ENCODE measurements around the gene CHRM3. TPM values are rescaled to one million over a fixed set of nuclear protein-coding genes. Genes with fewer than 3 reads are reported as not detected.
A peak's percentile ranks its signal among the peaks of the same experiment; 100 is the strongest.
"Not testable (repeated sequence)": the region's sequence is repeated elsewhere in the genome, so short reads cannot be mapped to it uniquely, and the experiment has no call there.

The CHRM3 gene
- 1.3 and 1.8 TPM in 2 replicates for total RNA-seq (2014; rRNA removed; shearing (Covaris generic))
- 0.77 and 2.0 TPM in 2 replicates for polyA plus RNA-seq (2015; cell fraction: cytosol; rRNA removed)
- 0.49 and 2.1 TPM in 2 replicates for polyA plus RNA-seq (2015; cell fraction: nucleus; rRNA removed)

DNA sequence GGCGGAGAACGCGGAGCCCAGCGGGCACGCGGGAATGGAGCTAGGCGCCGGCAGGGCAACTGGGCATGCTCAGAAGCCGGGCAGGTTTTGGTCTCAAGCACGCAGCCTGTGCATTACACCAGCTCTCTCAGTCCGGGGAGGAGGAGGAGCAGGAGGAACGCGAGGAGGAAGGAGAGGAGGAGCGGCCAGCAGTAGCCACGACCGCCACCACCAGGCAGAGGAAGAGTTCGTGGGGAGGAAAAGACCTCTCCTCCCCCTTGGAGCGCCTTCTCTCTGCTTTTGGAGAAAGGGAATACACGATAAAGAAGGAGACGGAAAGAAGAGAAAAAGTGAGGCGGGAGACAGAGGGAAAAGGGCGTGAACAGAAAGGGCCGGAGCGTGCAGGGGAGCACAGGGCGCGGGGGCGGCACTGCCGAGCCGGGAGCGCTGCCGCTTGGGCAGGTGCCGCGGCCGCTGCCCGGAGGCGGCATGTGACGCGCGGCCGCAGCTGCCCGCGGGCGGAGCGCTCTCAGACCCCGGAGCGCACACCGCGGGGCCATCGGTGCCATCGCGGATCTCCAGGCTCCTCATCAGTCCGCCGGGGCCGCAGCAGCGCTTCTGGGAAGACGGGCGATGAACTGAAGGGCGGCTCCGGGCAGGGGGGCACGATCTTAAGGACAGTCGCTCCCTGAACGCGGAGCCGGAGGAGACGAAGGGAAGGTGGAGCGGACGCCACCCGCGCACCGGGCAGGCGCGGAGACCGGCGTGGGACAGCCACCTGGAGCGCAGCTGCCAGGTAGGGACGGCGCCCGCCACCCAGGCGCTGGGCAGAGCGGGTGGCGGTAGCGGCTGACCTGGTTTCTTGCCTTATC lies at the start of gene CHRM3:
Gene CHRM3 (plus strand): TSS at position 116 of the 851 bp plus-strand sequence. CDS start 520,884 bp downstream, outside the sequence.
- in situ Hi-C loops (cut with HindIII; ENCODE audit: low pct_unique_long_range_greater_than_20kb, low sequenced_read_pairs), result no loop called here
- DNase-seq (ENCODE audit: low read depth, low spot score), result peak; percentile 79

DNA sequence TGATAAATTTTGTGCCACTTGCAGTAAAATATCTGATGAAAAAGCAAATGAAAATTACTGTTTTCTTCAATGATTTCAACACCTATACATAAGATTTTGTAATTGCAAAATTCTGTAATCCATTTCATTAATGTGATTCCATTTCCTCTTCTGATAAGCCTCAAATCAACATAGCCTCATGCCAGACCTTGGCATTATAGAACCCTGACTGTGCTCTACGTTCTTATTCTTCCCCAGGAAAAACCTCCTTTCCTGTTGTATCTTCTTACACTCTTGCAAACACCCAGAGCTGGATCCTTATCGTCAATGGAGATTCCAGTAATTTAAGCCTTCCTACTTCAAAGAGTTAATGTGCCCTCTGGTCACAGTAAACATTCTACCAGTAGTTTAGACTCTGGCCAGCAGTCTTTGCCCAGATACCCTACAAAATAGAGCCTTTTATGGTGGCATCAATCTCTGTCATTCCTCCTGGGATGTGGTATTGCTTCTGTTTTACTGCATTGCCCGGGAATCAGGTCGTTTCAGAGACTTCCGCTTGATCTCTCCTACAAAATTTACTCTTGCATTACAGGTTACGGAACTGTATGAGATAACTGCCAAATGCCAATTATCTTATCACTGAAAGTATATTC lies 48.5 kb upstream of the CHRM3 start:
- in situ Hi-C loops (cut with HindIII; ENCODE audit: low pct_unique_long_range_greater_than_20kb, low sequenced_read_pairs), result no loop called here
- DNase-seq (ENCODE audit: low read depth, low spot score), result no peak

DNA sequence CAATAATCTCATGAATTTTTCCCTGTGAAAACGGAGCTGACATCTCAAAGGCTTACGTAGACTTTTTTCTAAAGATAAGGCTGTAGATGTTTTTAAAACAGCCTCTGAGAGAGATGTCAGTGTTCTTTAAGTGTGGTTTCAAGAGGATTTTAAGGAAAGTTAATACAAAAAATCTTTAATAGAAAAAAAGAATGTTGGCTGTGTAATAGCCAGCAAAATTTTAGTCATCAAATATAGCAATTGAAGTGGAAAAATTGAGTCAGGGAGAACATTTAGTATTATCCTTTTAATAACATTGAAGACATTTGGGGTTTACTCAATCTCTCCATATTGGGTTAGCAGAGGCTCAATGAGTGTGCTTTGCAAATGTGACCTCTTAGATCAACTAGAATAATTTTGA lies 38.6 kb upstream of the CHRM3 start:
- DNase-seq (ENCODE audit: low read depth, low spot score), result no peak
- in situ Hi-C loops (cut with HindIII; ENCODE audit: low pct_unique_long_range_greater_than_20kb, low sequenced_read_pairs), result no loop called here

DNA sequence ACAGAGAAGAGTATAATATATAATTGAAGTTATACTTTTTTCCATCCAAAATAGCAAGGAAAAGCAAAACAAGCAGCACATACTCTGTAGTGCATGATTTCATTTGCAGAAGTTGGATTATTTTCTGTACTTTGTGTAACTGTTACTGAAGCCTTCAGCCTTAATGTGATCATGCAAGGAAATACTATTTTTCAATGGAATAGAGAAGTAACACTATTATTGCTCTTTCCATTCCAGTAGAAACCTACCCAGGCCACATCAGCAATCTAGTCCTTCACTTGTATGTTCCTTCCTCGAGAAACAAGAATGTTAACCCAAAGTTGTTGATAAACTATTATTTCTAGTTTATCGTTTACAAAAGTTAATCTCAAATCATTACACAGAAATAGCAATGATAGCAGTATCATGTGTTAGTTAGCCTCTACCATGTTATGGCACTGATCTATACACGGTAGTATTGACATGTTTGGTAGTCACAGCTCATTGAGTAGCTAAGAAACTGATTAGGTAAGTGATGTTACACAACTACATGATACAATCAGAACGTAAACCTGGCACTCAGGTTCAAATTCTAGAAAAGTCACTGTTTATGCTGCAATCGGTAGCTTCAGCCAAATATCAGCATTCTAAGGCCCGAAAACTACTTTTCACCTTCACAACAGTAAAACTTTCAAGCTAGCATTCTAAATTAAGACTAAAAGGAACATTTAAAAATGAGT lies 37.6 kb upstream of the CHRM3 start:
- no peak for DNase-seq (ENCODE audit: low read depth, low spot score)
- in situ Hi-C loops (cut with HindIII; ENCODE audit: low pct_unique_long_range_greater_than_20kb, low sequenced_read_pairs), result no loop called here

DNA sequence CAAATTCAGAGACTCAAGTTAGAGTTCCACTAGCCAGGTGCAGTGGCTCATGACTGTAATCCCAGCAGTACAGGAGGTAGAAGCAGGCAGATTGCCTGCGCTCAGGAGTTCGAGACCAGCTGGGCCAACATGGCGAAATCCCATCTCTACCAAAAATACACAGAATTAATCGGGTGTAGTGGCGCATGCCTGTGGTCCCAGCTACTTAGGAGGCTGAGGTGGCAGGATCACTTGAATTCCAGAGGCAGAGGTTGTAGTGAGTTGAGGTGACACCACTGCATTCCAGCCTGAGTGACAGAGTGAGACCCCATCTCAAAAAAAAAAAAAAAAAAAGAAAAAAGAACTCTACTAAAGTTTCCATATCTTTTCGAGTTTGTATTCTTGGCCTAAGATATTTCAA lies 36.7 kb upstream of the CHRM3 start:
- DNase-seq (ENCODE audit: low read depth, low spot score), result no peak
- in situ Hi-C loops (cut with HindIII; ENCODE audit: low pct_unique_long_range_greater_than_20kb, low sequenced_read_pairs), result no loop called here

DNA sequence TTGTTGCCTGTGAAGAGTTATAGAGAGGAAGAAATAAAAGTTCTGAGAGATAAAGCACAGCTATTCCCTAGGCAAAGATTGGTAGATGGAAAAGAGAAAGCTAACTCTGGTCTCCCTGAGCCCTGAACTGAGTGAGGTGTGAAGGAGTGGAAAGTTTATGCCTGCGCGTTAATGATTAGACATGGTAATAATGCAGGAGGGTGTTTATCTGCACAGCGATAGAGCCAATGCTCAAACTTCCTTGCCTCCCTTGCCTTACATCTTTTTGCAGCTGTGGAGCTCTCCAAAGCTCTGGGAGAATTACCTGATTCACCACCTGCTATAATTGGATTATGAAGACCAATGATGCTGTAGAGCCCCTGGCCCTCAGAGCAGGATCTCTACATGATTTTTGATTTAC lies 32.8 kb upstream of the CHRM3 start:
- no peak for DNase-seq (ENCODE audit: low read depth, low spot score)
- in situ Hi-C loops (cut with HindIII; ENCODE audit: low pct_unique_long_range_greater_than_20kb, low sequenced_read_pairs), result no loop called here

DNA sequence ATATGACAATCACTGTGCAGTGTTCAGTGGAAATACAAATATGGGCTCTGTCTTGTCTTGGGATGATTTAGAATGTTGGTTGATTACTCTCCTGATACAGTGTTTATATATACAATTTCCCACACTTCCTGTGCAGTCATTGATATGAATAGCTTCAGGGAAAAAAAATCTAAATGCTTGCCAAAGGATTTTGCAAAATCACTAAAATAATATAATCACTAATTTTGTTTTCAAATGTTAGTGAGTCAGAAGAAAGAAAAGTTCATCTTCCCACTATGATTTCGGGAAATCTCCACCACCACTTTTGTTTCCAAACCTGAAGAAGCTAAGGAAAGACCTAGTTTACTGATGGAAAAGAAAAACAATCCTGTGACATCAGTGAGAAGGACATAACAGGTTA lies 32.1 kb upstream of the CHRM3 start:
- in situ Hi-C loops (cut with HindIII; ENCODE audit: low pct_unique_long_range_greater_than_20kb, low sequenced_read_pairs), result no loop called here
- no peak for DNase-seq (ENCODE audit: low read depth, low spot score)

DNA sequence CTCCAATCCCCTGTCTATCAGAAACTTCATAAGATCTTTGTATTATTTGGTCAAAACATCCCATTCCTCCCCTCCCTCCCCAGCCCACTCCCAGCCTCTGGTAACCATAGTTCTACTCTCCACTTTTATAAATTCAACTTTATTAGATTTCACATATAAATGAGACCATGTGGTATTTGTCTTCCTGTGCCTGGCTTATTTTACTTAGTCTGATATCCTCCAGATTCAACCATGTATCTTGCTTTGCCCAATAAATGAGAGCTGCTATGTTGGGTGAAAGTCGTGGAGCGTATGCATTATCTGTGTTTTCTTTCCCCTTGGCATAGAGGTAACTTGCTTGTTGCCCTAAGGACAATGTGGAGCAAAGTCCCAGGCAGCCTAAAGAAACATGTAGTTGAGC lies 28.5 kb upstream of the CHRM3 start:
- in situ Hi-C loops (cut with HindIII; ENCODE audit: low pct_unique_long_range_greater_than_20kb, low sequenced_read_pairs), result no loop called here

DNA sequence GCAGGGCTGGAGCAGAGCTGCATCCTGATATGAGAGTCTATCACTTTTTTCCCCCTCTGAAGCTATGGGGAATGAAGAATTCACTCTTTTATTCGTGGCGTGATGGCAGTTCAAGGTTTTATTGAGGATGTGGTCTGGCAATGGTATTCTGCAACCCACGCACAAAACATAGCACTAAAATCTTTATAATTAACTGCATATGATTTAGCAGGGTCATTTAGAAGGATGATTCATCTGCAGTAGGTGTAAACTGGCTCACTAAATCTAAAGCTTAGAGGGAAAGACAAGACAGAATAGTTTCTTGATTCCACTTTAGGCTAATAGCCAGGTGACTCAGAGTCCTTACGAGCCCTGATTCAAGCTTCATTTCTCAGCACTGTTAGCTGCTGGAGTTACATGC lies 25.0 kb upstream of the CHRM3 start:
- in situ Hi-C loops (cut with HindIII; ENCODE audit: low pct_unique_long_range_greater_than_20kb, low sequenced_read_pairs), result no loop called here
- peak; percentile 40 for DNase-seq (ENCODE audit: low read depth, low spot score)

More for the DNA sequence above, 28.5 kb upstream of the CHRM3 start:
- DNase-seq (ENCODE audit: low read depth, low spot score), result no peak

DNA sequence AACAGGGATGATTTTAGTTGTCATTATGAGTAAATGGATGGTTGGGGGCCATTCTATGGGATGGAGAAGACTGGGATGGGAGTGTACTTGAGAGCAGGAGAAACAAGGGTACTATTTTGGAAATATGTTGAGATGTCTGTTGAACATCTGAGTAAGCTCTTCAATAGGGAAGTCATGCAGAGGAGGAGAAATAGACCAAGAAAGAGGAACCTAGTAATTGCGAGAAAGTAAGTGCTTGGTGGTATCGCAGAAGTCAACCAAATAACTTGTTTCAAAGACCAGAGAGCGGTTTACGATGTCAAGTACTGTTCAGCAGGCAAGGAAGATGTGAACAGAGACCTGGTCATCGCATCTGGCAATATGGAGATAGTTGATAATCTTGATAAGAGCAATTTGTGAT lies 22.4 kb upstream of the CHRM3 start:
- DNase-seq (ENCODE audit: low read depth, low spot score), result no peak
- in situ Hi-C loops (cut with HindIII; ENCODE audit: low pct_unique_long_range_greater_than_20kb, low sequenced_read_pairs), result no loop called here

DNA sequence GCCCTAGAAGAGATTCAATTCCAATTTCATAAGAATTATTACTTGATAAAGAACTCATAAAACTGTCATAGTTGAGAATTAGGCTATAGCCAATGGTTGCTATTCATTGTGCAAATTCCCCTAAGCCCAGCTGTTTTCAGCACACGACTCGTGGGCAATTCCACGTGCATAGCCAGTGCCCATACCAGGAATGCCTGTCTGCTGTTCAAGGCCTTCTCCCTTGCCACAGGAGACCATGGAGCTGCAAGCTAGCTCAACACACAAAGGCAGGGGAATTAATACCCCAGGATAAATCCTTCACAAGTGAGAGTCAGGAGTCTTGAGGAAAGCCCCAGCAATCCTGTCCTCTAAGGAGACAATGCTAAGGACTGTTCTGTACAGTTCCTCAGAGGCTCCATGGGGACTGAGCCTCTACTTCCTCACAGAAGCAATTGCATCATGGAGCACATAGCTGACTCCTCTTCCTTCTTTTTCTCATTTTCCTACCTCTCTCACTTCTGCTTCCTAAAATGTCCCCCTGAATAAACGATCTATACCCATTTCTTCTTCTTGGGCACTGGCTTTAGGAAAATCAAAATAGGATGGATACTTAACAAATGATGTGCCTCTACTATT lies 19.1 kb upstream of the CHRM3 start:
- peak; percentile 9 for DNase-seq (ENCODE audit: low read depth, low spot score)
- in situ Hi-C loops (cut with HindIII; ENCODE audit: low pct_unique_long_range_greater_than_20kb, low sequenced_read_pairs), result no loop called here

DNA sequence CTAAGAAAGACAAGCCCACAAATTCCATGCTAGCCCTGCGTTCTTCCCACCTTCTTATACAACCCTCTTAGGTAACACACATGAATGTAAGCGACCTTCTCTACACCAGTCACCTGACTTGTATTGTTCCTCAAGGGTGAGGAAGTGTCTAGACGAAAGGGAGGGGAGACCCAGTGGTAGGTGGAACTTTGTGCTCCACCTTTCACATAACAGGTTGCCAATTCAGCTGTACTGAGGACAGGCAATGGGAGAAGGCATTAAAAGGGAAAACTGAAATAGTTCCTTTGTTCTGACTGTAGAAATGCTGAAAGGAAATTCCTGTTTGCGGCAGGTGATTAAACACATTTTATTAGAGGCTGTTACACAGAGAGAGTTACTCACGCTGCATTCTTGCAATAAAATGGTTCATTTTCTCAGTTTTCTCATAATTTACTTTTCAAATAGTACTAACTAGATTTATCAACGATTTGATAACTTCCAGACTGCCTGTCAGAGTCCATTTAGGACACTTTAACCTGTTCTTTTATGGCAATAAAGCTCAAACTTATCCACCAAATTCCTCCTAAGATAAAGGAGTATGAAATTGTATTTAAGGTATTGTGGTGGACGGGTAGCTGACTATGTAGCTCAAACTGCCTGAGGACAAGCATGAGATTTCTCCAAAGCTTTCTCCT lies 17.8 kb upstream of the CHRM3 start:
- DNase-seq (ENCODE audit: low read depth, low spot score), result no peak
- in situ Hi-C loops (cut with HindIII; ENCODE audit: low pct_unique_long_range_greater_than_20kb, low sequenced_read_pairs), result no loop called here

DNA sequence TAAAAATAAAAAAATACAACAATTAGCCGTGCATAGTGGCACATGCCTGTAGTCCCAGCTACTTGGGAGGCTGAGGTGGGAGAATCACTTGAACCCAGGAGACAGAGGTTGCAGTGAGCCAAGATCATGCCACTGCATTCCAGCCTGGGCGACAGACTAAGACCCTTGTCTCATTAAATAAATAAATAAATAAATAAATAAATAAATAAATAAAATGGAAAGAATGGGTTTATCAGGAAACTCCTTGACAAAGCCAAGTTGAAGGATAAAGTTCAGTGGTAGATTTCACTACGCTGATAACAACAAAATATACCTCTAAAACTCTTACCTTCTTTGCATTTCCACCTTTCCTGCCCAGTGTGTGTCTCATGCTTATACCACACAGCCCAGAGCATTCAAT lies 15.5 kb upstream of the CHRM3 start:
- DNase-seq (ENCODE audit: low read depth, low spot score); in situ Hi-C loops (cut with HindIII; ENCODE audit: low pct_unique_long_range_greater_than_20kb, low sequenced_read_pairs): not testable (repeated sequence)

DNA sequence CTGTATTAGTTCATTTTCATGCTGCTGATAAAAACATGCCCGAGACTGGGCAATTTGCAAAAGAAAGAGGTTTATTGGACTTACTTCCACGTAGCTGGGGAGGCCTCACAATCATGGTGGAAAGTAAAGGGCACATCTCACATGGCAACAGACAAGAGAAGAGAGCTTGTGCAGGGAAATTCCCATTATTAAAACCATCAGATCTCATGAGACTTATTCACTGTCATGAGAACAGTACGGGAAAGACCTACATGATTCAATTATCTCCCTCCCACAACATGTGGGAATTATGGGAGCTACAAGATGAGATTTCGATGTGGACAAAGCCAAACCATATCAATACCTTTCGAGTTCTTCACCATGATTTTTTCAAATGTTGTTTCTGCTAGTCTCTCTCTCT lies 3.7 kb upstream of the CHRM3 start:
- in situ Hi-C loops (cut with HindIII; ENCODE audit: low pct_unique_long_range_greater_than_20kb, low sequenced_read_pairs), result no loop called here

DNA sequence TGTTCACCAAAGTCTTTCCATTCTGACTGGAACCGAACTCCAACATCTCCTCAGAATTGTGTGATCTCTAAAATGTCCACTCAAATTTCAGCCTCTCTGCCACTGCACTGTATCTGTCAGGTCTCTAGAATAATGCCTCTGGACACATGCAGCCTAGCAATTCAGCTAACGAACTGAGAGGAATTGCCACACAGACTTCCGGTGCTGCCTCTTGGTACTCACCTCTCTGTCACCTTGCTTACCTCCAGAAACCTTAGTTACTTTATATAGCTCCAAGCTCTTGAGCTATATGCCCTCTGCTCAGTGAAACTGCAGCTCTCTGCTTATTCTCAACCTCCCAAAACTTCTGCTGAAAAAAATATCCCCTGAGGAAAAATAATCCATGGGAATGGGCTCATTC lies 2.7 kb upstream of the CHRM3 start:
- in situ Hi-C loops (cut with HindIII; ENCODE audit: low pct_unique_long_range_greater_than_20kb, low sequenced_read_pairs), result no loop called here
- no peak for DNase-seq (ENCODE audit: low read depth, low spot score)

More for the DNA sequence above, 3.7 kb upstream of the CHRM3 start:
- DNase-seq (ENCODE audit: low read depth, low spot score), result peak; percentile 20

DNA sequence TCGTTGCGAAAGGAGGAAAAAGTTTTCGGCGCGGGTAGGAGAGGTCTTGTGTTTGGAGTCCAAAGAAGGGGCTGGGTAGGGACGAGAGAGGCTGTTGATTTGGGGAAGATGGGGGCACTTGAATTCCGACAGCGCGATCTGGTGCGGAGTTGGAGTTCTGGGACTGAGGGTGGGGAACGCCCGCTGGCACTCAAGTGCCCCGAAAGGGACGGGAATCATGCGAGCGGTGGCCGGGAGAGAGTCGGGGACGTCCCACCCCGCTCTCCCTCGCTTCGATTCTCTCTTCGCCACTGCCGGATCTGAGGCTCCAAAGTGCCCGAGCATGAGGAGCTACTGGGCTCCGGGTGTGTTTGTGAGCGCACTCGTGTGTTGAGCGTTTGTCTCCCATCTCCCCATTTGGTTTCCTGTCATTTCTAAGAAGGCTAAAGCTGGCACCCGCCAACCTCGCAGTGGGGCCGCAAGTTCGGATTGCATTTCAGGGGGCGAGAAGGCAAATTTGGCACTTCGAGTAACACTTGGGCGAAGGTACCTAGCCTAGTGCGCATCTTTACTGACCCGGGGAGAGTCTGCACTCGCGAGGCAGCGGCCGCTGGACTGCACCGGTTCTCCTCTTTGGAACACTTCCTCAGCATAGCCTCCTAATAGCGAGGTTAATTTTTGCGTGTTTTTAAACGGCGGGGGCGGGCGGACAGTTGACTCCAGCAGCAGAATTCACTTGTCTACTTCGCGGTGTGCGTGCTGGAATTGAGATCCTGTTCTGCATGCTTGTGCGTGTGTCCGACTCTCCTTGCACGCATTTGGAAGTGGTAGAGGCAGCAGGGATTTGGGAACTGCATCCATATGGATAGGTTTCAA lies 1.2 kb downstream of the CHRM3 start:
- in situ Hi-C loops (cut with HindIII; ENCODE audit: low pct_unique_long_range_greater_than_20kb, low sequenced_read_pairs), result no loop called here
- no peak for DNase-seq (ENCODE audit: low read depth, low spot score)

DNA sequence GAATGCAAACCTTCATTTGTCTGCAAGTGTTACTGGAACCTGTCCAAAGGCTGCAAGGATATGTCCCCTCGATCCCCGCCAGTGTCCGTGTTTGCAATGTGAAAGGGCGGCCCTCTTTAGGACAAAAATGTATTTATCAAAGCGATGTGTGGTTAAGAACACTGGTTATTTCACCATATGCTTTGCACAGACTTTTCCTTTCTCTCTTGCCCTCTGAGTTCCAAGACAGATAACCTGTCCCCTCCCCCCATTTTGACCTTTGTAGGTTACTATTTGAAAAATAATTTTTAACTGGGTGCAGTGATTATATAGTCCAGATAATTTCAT lies 1.8 kb downstream of the CHRM3 start:
- in situ Hi-C loops (cut with HindIII; ENCODE audit: low pct_unique_long_range_greater_than_20kb, low sequenced_read_pairs), result no loop called here
- no peak for DNase-seq (ENCODE audit: low read depth, low spot score)
